Stomach (tissue), 9 donors: ENCODE results near the gene CNTNAP5. TPM values are rescaled to one million over a fixed set of nuclear protein-coding genes. Genes with fewer than 3 reads are reported as not detected.
A peak's percentile ranks its signal among the peaks of the same experiment; 100 is the strongest.

ENCODE experiments used
- DNase-seq, 2 donors: peaks; one replicate each; pipeline versions ENCODE4 v3.0.0 to v3.0.0-alpha.2; 2013 to 2019
- H3K27ac ChIP-seq, 5 donors: fragments of 200-600 bp in 4 of 5; sonication (generic) in 4 of 5; one replicate each; pipeline ENCODE4 v1.5.1; 2013 to 2019; ENCODE audit warnings: mild to moderate bottlenecking in 1 of 5, moderate library complexity in 1 of 5
- H3K27me3 ChIP-seq, 3 donors: fragments of 200-600 bp; sonication (generic); one replicate each; pipeline ENCODE4 v1.5.1; 2017 to 2019; ENCODE audit warnings: mixed run types in 1 of 3
- H3K36me3 ChIP-seq, 4 donors: fragments of 200-600 bp; sonication (generic); 1 replicate in 3 of 4; 2 replicates in 1 of 4; pipeline ENCODE4 v1.5.1; 2016 to 2019
- H3K4me1 ChIP-seq, 4 donors: fragments of 200-600 bp; sonication (generic); one replicate each; pipeline ENCODE4 v1.5.1; 2016 to 2019
- H3K4me3 ChIP-seq, 4 donors: fragments of 200-600 bp; sonication (generic) in 3 of 4; one replicate each; pipeline ENCODE4 v1.5.1; 2016 to 2019; ENCODE audit warnings: mild to moderate bottlenecking in 1 of 4
- H3K9me3 ChIP-seq, 4 donors: fragments of 200-600 bp; sonication (generic); one replicate each; pipeline ENCODE4 v1.5.1; 2016 to 2019
- CTCF ChIP-seq, 7 experiments: fragments of 450-650 bp in 4 of 7; fragments of 200-600 bp in 3 of 7; sonication (generic) in 3 of 7; IDR thresholded peaks; one replicate each; pipeline ENCODE4 v1.5.1; 2016 to 2019; ENCODE audit warnings: antibody characterized with exemption in 7 of 7, control low read depth in 2 of 7, mild to moderate bottlenecking in 1 of 7
- EP300 ChIP-seq: sonication (generic); formaldehyde crosslinking; IDR thresholded peaks from one replicate; pipeline ENCODE4 v1.6.1; 2017; ENCODE audit warnings: antibody characterized with exemption
- POLR2A ChIP-seq, 4 donors: fragments of 450-650 bp; IDR thresholded peaks; one replicate each; pipeline ENCODE4 v1.6.1; 2016; ENCODE audit warnings: antibody characterized with exemption in 4 of 4, control low read depth in 2 of 4, mild to moderate bottlenecking in 1 of 4, moderate library complexity in 1 of 4
- POLR2AphosphoS5 ChIP-seq, 3 donors: sonication (generic); formaldehyde crosslinking; IDR thresholded peaks; one replicate each; pipeline ENCODE4 v1.6.1; 2016; ENCODE audit warnings: antibody characterized with exemption in 3 of 3
- WGBS, 5 donors: extraction: QIAGEN DNeasy Blood & Tissue Kit in 3 of 5; methylation state at CpG; one replicate each; pipeline versions ENCODE4 v1.1.5 to v1.1.7; 2013 to 2018; 5-methylcytosine and 5-hydroxymethylcytosine counted together
- intact Hi-C: fragments of 100-400 bp; cut with DNase I; formaldehyde crosslinking; loops from one replicate; pipeline ENCODE4 v1.15.1; 2023; ENCODE audit warnings: low total_unique reads
- polyA plus RNA-seq, 3 donors: library from polyadenylated mRNA; stranded (reverse); fragments of 200-250 nt; gene quantifications; one replicate each; pipeline ENCODE4 v1.2.3, GENCODE V29; 2013
- total RNA-seq, 5 donors: library from RNA; depleted of rRNA; stranded (reverse); fragments of >200 nt; gene quantifications; one replicate each; pipeline versions ENCODE4 v1.1.0 to v1.2.3, GENCODE V29; 2014 to 2016
- donor health status: healthy with polysubstance abuse.
- donor health status: Bipolar disorder and iron deficiency.
- donor health status: healthy.

Gene CNTNAP5
- total and polyA plus RNA-seq, 8 donors: 1.3 TPM; not detected in 7

- H3K4me1 ChIP-seq: no peaks in the 10 kb centered on the region
- no peak overlapping the region for H3K27ac ChIP-seq
- H3K27me3 ChIP-seq: no peaks in the 10 kb centered on the region
- no peaks in the 10 kb centered on the region for H3K9me3 ChIP-seq
- WGBS, 5 donors: 38 to 43% (median 40%) methylated on average over 2 of the region's 2 CpGs
- H3K4me3 ChIP-seq: no peak overlapping the region
- DNase-seq: no peak
- TF ChIP-seq POLR2AphosphoS5 (IDR thresholded peaks at IDR 0.05): no peak
- no peak for TF ChIP-seq EP300
- no peak for TF ChIP-seq POLR2A (IDR thresholded peaks at IDR 0.05)
- TF ChIP-seq CTCF (IDR thresholded peaks at IDR 0.05): no peak
- H3K36me3 ChIP-seq: no peaks in the 10 kb centered on the region
- intact Hi-C loops: no loop called here
Measured at GRCh38 chr2:124039032-124039431, 13.9 kb downstream of the CNTNAP5 start.

GRCh38 chr2:124039762-124040291 lies 14.7 kb downstream of the CNTNAP5 start:
- intact Hi-C loops: no loop called here
- Histone ChIP-seq H3K4me3 (no peak overlapping the region), H3K36me3 (no peaks in the 10 kb centered on the region), H3K9me3 (no peaks in the 10 kb centered on the region), H3K27me3 (no peaks in the 10 kb centered on the region), H3K27ac (no peak overlapping the region), H3K4me1 (no peaks in the 10 kb centered on the region)
- TF ChIP-seq POLR2A (IDR thresholded peaks at IDR 0.05) (no peak), EP300 (no peak), POLR2AphosphoS5 (IDR thresholded peaks at IDR 0.05) (no peak), CTCF (IDR thresholded peaks at IDR 0.05) (no peak)
- DNase-seq: peak in 1 of 2 donors; percentile 5
- whole genome bisulfite sequencing, 5 donors: 33 to 59% (median 56%) methylated on average over 4 of the region's 4 CpGs

GRCh38 chr2:124045894-124046293 lies 20.8 kb downstream of the CNTNAP5 start:
- Histone ChIP-seq H3K4me1 (no peaks in the 10 kb centered on the region), H3K4me3 (no peak overlapping the region), H3K9me3 (no peaks in the 10 kb centered on the region), H3K27me3 (no peaks in the 10 kb centered on the region), H3K36me3 (no peaks in the 10 kb centered on the region), H3K27ac (no peak overlapping the region)
- TF ChIP-seq POLR2A (IDR thresholded peaks at IDR 0.05) (no peak), POLR2AphosphoS5 (IDR thresholded peaks at IDR 0.05) (no peak), CTCF (IDR thresholded peaks at IDR 0.05) (no peak), EP300 (no peak)
- intact Hi-C loops: no loop called here
- no peak for DNase-seq
- 58 to 89% (median 75%) methylated on average over 2 of the region's 2 CpGs for WGBS, 5 donors

GRCh38 chr2:124046332-124046731 lies 21.2 kb downstream of the CNTNAP5 start:
- no peak for TF ChIP-seq CTCF (IDR thresholded peaks at IDR 0.05)
- TF ChIP-seq EP300: no peak
- no peak for TF ChIP-seq POLR2A (IDR thresholded peaks at IDR 0.05)
- TF ChIP-seq POLR2AphosphoS5 (IDR thresholded peaks at IDR 0.05): no peak
- intact Hi-C loops: no loop called here
- Histone ChIP-seq H3K9me3 (no peaks in the 10 kb centered on the region), H3K36me3 (no peaks in the 10 kb centered on the region), H3K27ac (no peak overlapping the region), H3K4me1 (no peaks in the 10 kb centered on the region), H3K4me3 (no peak overlapping the region), H3K27me3 (no peaks in the 10 kb centered on the region)
- no peak for DNase-seq
- WGBS, 5 donors: 70 to 83% (median 72%) methylated on average over 3 of the region's 3 CpGs
